COR-L47 (cell line): ENCODE measurements around the gene SLC12A5.
"Not testable (repeated sequence)": the region's sequence is repeated elsewhere in the genome, so short reads cannot be mapped to it uniquely, and the experiment has no call there.

Source experiments
- DNase-seq: peaks from one replicate; lab custom pipeline; 2025; lab: John Stamatoyannopoulos, UW

SLC12A5 gene

DNA sequence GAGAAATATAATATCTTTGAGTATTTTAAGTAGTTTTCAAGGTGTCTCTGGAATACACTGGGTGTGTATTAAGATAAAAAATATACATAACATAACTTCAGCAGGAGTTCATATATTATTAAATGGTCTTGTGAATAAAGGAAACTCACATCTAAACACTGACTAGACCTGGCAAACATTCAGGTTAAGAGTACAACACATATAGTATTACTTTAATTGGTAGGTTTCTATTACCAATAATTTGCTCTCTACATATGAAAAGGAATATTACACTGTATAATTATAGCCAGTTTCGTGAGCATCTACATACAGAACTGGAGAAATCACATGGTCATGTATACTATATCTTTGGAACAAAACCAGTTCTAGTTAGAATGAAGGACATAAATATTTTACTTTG is 52.1 kb downstream of the SLC12A5 start:
- DNase-seq: no peak

DNA sequence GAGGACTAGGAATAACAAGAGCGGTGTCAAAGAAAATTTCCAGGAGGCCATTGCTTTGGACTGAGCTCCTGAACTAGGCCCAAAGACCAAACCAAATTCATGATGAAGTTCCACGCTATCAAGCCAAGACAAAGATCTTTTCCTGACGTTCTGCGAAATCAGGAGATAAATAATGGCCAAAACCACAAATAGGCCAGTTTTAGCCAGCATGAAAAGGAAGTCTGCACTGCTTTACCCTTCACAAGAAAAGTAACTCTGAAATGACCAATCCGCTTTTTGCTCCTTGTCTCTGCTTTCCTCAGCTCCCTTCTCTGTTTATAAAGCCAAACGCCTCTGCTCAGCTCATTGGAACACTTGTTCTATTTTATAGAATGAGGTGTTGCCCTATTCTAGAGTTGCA is 54.1 kb downstream of the SLC12A5 start:
- no peak for DNase-seq

GRCh38 chr20:46083531-46084061 is 54.6 kb downstream of the SLC12A5 start:
- DNase-seq: no peak

DNA sequence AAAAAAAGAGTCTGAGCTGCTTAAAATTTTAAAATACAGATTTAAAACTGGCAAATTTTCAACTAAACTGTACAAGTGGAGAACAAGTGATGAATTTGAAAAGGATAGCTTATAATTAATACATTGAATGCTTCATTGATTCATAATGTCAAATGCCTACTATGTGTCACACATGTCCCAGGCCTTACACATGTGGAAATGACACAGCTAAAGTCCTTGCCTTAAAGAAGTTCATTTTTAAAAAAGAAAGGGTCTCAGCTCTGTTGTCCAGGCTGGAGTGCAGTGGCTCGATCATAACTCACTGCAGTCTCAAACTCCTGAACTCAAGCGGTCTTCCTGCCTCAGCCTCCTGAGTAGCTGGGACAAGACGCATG is 55.8 kb downstream of the SLC12A5 start:
- no peak for DNase-seq

DNA sequence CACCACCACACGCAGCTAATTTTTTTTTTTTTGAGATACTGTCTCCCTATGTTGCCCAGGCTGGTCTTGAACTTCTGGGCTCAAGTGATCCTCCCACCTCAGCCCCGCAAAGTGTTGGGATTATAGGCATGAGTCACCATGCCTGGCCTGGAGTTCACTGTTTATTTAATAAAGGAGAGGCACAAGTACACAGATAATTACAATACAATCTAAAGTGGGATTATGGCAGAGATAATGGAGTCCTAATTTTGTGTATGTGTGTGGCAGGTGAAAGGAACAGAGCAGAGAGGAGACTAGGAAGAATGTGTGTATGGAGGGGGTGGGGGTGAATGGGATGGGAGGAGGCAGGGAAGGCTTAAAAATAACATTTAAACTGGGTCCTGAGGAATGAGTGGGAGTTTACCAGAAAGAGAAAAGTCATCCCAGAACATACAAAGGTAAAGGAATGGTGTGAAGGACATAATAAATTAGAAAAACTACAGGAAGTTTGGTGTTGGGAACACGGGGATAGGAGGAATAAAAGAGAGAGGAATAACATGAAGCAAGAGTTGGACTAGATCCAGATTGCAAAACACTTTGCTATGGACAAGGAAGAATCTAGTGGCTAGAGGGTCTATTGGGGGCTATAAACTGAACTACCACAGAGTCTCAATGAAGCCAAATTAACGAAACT is 56.3 kb downstream of the SLC12A5 start:
- DNase-seq: peak; percentile 60

DNA sequence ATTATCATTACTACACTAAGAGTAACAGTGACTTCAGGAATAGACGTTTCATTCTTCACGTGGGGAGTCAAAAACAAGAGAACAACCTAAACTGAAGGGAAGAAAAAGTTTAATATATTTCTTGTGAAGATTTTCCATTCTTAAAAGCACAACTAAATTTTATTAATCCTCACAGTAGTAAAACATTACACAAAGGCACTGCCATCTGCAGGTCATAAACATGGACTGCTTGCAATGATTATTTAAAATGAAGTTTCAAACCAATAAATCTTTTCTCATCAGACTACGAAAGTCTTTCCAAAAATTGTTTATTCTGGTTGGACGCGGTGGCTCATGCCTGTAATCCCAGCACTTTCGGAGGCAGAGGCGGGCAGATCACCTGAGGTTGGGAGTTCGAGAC is 58.1 kb downstream of the SLC12A5 start:
- peak; percentile 10 for DNase-seq

DNA sequence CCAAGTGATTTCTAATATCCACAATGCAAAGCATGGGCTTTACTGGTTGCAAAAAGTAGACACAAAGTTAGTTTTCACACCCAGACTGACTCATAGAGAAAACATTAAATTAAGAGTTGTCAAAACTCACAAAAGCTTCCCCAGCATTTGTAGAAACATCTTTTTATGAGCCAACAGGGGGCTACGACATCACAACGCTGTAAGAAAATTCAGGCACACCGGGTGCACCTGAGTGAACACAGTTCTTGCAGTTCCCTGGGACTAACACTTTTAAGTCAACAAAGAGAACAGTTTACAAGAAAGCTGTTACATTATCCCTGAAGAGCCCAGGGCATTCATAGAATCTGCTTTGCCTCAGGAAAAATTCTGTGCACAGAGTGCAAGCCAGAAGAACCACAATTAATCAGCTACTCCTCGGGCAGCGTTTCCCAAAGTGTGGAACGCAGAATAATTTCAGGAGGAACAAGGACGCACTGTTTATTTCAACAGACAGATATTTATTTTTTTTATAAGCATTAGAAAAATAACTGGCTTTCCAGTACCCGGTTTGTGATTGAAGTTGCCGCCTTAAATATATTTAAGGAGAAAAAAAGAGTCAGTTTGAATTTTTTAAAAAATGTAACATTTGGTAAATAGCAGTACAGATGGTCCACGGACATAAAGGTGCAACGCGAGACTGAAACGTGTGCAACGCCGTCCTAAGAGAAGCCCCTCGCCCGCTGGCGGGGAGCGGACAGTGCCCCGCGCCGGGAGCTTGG is 59.6 kb downstream of the SLC12A5 start:
- no peak for DNase-seq

DNA sequence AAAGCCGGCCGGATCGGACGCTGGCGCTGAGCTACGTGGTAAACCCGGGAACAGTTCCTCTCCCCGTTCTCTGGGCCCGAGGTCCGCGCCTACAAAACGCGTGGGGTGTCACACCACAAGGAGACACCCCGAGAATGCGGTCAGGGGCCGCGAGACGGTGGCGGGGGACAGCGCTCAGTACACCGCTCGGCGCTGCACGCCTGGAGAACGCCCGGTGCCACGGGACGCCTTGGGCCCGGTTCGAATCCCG is 60.1 kb downstream of the SLC12A5 start:
- no peak for DNase-seq

- peak; percentile 95 for DNase-seq
Observed at GRCh38 chr20:46089417-46090388, 60.7 kb downstream of the SLC12A5 start, which contains the start of gene NCOA5. Gene NCOA5, minus strand, starts transcription at chr20:46089962. Its CDS starts 10,538 bp downstream, at chr20:46079424.

- not testable (repeated sequence) for DNase-seq
Observed at GRCh38 chr20:46091622-46092535, 62.9 kb downstream of the SLC12A5 start.

- no peak for DNase-seq
Observed at GRCh38 chr20:46093531-46093930, 64.5 kb downstream of the SLC12A5 start.

DNA sequence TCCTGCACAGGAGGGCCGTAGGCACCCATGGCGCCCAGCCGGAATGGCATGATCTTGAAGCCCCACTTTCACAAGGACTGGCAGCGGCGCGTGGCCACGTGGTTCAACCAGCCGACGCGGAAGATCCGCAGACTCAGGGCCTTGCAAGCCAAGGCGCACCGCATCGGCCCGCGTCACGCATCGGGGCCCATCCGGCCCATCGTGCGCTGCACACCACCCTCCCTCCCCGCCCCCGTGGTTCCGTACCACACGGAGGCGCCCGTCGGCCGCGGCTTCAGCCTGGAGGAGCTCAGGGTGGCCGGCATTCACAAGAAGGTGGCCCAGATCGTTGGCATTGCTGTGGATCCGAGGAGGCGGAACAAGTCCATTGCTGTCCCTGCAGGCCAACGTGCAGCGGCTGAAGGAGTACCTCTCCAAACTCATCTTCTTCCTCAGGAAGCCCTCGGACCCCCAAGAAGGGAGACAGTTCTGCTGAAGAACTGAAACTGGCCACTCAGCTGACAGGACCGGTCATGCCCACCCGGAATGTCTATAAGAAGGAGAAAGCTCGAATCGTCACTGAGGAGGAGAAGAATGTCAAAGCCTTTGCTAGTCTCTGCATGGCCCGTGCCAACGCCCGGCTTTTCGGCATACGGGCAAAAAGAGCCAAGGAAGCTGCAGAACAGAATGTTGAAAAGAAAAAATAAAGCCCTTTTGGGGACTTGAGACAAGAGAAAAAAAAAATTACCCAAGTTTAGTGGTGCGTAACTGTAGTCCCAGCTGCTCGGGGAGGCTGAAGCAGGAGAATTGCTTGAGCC is 70.7 kb downstream of the SLC12A5 start:
- no peak for DNase-seq

- DNase-seq: not testable (repeated sequence)
Observed at GRCh38 chr20:46100444-46100843, 71.4 kb downstream of the SLC12A5 start.

- no peak for DNase-seq
Observed at GRCh38 chr20:46100988-46101387, 72.0 kb downstream of the SLC12A5 start.

GRCh38 chr20:46101957-46102356 is 72.9 kb downstream of the SLC12A5 start:
- DNase-seq: no peak

DNA sequence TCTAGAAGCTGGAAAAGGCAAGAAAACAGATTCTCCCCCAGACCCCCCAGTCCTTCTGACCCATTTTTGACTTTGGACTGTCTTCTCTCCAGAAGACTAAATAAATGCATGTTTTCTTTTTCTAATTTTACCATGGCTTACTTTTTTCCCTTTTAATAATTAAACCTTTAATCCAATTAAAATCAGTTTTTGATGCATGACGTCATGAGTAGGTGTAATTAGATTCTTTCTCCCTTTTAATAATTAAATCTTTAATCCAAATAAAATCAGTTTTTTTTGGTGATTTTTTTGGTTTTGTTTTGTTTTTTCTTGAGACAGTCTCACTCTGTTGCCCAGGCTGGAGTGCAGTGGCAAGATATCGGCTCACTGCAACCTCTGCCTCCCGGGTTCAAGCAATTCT is 73.9 kb downstream of the SLC12A5 start:
- DNase-seq: no peak

GRCh38 chr20:46104262-46104661 is 75.2 kb downstream of the SLC12A5 start:
- no peak for DNase-seq

DNA sequence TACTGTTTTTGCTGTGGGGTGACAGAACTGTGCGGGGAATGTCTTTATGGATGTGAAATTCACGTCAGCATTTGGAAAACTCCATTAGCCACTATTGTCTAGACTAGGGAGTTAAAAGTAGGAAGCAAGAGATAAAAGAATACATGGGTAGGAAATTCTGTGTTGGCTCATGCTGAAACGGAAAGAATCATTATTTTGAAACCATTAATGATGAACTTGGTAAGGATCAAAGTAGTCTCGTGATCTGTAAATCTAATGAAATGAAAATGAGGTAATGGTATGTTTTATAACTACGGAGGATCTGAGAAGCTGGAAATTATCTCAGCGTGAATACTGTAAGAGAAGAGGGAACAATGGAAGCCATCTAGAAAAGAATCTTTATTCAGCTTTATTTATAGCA is 78.0 kb downstream of the SLC12A5 start:
- DNase-seq: no peak

DNA sequence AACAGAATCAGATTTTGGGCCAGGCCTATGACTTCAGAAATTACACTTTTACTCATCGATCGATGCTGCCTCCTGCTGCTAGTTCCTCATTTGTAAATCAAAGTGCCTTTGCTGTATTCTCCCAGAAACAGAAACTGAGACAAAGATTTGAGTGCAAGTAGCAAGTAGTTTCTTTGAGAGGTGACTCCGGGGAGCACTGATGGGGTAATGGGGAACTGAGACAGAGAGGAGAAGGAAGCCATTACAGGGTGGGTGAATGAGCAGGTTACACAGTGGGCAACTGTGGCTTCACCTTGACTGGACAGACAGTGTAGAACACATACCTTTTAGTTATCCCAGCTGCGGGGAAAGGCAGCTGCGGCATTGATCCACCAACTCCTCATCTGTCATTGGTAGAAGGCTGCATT is 79.4 kb downstream of the SLC12A5 start:
- DNase-seq: no peak

DNA sequence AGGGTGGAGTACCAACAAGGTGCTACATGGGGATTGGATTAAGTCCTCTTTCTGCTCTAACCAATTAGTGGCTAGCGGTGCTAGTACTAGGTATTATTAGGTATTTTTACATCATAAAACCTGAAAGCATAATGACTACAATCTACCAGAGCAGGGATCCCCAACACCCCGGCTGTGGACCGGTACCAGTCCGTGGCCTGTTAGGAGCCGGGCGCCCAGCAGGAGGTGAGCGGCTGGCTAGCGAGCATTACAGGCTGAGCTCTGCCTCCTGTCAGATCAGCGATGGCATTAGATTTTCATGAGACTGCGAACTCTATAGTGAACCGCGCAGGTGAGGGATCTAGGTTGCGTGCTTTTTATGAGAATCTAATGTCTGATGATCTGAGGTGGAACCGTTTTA is 80.0 kb downstream of the SLC12A5 start:
- no peak for DNase-seq
